K562 (cell line): Measurements from ENCODE around the gene H2BK1. TPM values are rescaled to one million over a fixed set of nuclear protein-coding genes. Genes with fewer than 3 reads are reported as not detected.

Experiments used
- ATAC-seq: fragments of 200-7000 bp; cut with Tn5 transposase; 3 replicates; pipeline ENCODE4 v1.9.1; 2020; ENCODE audit warnings: moderate library complexity
- BruUV-seq: library from RNA; stranded (reverse); fragments of 400-500 nt; replicated peaks from 2 replicates; lab custom pipeline; 2021; lab: Mats Ljungman, UMichigan
- CTCF ChIA-PET: fragments of 300-600 bp; formaldehyde crosslinking; extraction: SDS; loops from one replicate; lab custom pipeline; 2021; ENCODE audit warnings: low intra/inter-chr PET ratio; lab: Yijun Ruan, JAX
- POLR2A ChIA-PET: fragments of 300-600, 350-650 bp; sonication (Branson Sonifier 250); formaldehyde crosslinking; extraction: SDS; loops from one replicate; lab custom pipeline; 2021; ENCODE audit warnings: antibody characterized with exemption, inconsistent platforms; lab: Yijun Ruan, JAX
- DNase-seq, 4 experiments: peaks; one replicate each; pipeline versions ENCODE4 v3.0.0 to v3.0.0-alpha.2; 2011 to 2018; ENCODE audit warnings: low spot score in 3 of 4, mixed read lengths in 3 of 4; ENCODE audit errors: extremely low read depth in 1 of 4
- FAIRE-seq: peaks from 2 replicates; lab custom pipeline; 2011; peaks lifted over from hg19 to GRCh38; lab: Jason Lieb, UNC
- H2AFZ ChIP-seq: 2 replicates; pipeline ENCODE4 v1.6.0; 2011; ENCODE audit warnings: low read depth, low read length, control low read depth, inconsistent platforms
- H3K27ac ChIP-seq: fragments of 200-600 bp; 3 replicates; pipeline ENCODE4 v1.8.0; 2011; ENCODE audit warnings: low read depth, mild to moderate bottlenecking, control low read depth, inconsistent platforms, low read length, moderate library complexity, mixed read lengths; ENCODE audit errors: extremely low read depth
- H3K27me3 ChIP-seq, 2 experiments: fragments of 300-600 bp in 1 of 2; 2 replicates in 1 of 2; 3 replicates in 1 of 2; pipeline versions ENCODE4 v1.6.0 to v1.8.0; 2011; ENCODE audit warnings: inconsistent platforms in 2 of 2, low read length in 2 of 2, mild to moderate bottlenecking in 1 of 2, mixed read lengths in 1 of 2, moderate library complexity in 1 of 2; ENCODE audit not compliant: control insufficient read depth in 2 of 2, insufficient read depth in 2 of 2
- H3K36me3 ChIP-seq: fragments of 300-600 bp; 3 replicates; pipeline ENCODE4 v1.8.0; 2011; ENCODE audit warnings: mild to moderate bottlenecking, low read length, inconsistent platforms; ENCODE audit not compliant: control insufficient read depth, insufficient read depth
- H3K4me1 ChIP-seq, 2 experiments: fragments of 200-600 bp in 1 of 2; replicated peaks in 1 of 2; 2 replicates in 1 of 2; 3 replicates in 1 of 2; pipeline versions ENCODE4 v1.5.1 to v1.8.0; 2011; ENCODE audit warnings: inconsistent platforms in 2 of 2, low read length in 2 of 2, mild to moderate bottlenecking in 1 of 2, mixed read lengths in 1 of 2, moderate library complexity in 1 of 2; ENCODE audit not compliant: control insufficient read depth in 2 of 2, insufficient read depth in 2 of 2
- H3K4me2 ChIP-seq: 2 replicates; pipeline ENCODE4 v1.6.1; 2011; ENCODE audit warnings: low read length, control low read depth, inconsistent platforms, mixed read lengths; ENCODE audit not compliant: insufficient read depth
- H3K4me3 ChIP-seq: fragments of 200-600 bp; sonication (generic), shearing (Covaris generic); 2 replicates; pipeline ENCODE4 v1.5.1; 2016; ENCODE audit warnings: control low read depth, inconsistent platforms
- H3K79me2 ChIP-seq: fragments of 200-600 bp; 3 replicates; pipeline ENCODE4 v1.8.0; 2011; ENCODE audit warnings: low read length, inconsistent platforms; ENCODE audit not compliant: control insufficient read depth, insufficient read depth
- H3K9ac ChIP-seq, 2 experiments: 2 replicates each; pipeline versions ENCODE4 v1.6.0 to v1.6.1; 2011; ENCODE audit warnings: low read depth in 2 of 2, low read length in 2 of 2, control low read depth in 1 of 2, inconsistent platforms in 1 of 2, mild to moderate bottlenecking in 1 of 2, mixed read lengths in 1 of 2; ENCODE audit not compliant: insufficient read depth in 1 of 2
- H3K9me1 ChIP-seq: one replicate; pipeline ENCODE4 v1.6.0; 2011; ENCODE audit warnings: inconsistent platforms, mild to moderate bottlenecking, low read length, moderate library complexity; ENCODE audit not compliant: control insufficient read depth, insufficient read depth
- H3K9me3 ChIP-seq: replicated peaks from 2 replicates; pipeline ENCODE4 v1.5.1; 2011; ENCODE audit warnings: low read depth, low read length, inconsistent platforms; ENCODE audit not compliant: control insufficient read depth, insufficient read depth
- H4K20me1 ChIP-seq: replicated peaks from 2 replicates; pipeline ENCODE4 v1.6.1; 2011; ENCODE audit warnings: low read length, inconsistent platforms, mixed read lengths; ENCODE audit not compliant: control insufficient read depth, insufficient read depth
- FOXM1 ChIP-seq, 2 experiments: fragments of 450-650 bp in 1 of 2; sonication (generic) in 1 of 2; formaldehyde crosslinking in 1 of 2; IDR thresholded peaks; 2 replicates each; pipeline versions ENCODE4 v1.6.1 to v1.9.0; 2017 to 2022; ENCODE audit warnings: low read depth in 2 of 2, mild to moderate bottlenecking in 2 of 2, missing genetic modification reagents in 1 of 2, moderate library complexity in 1 of 2
- GMEB1 ChIP-seq: fragments of 250-450 bp; sonication (Bioruptor Pico); IDR thresholded peaks from 2 replicates; pipeline ENCODE4 v1.4.0; 2020; ENCODE audit warnings: mild to moderate bottlenecking
- HDAC2 ChIP-seq: fragments of 450-650 bp; IDR thresholded peaks from 2 replicates; pipeline ENCODE4 v1.6.1; 2016; ENCODE audit warnings: mild to moderate bottlenecking
- IRF9 ChIP-seq: fragments of 450-650 bp; IDR thresholded peaks from 2 replicates; pipeline ENCODE4 v1.6.1; 2016; ENCODE audit warnings: missing biosample characterization, missing genetic modification characterization
- JUN ChIP-seq, 2 experiments: sonication (generic) in 1 of 2; formaldehyde crosslinking in 1 of 2; IDR thresholded peaks; 2 replicates each; pipeline versions ENCODE4 v1.6.1 to v1.8.0; 2012 to 2022; ENCODE audit warnings: borderline replicate concordance in 2 of 2, mild to moderate bottlenecking in 2 of 2, improper control_type of control experiment in 1 of 2, low read depth in 1 of 2, low read length in 1 of 2, missing genetic modification reagents in 1 of 2
- MAZ ChIP-seq, 2 experiments: fragments of 450-650 bp in 1 of 2; sonication (generic) in 1 of 2; formaldehyde crosslinking; IDR thresholded peaks in 1 of 2; conservative IDR thresholded peaks in 1 of 2; 2 replicates each; pipeline versions ENCODE4 v1.4.0 to v1.5.0; 2020; ENCODE audit warnings: mild to moderate bottlenecking in 1 of 2, missing genetic modification reagents in 1 of 2
- RCOR1 ChIP-seq, 2 experiments: IDR thresholded peaks; 2 replicates each; pipeline ENCODE4 v1.6.1; 2012; ENCODE audit warnings: low read depth in 2 of 2, low read length in 2 of 2, borderline replicate concordance in 1 of 2, improper control_type of control experiment in 1 of 2
- SAFB2 ChIP-seq: fragments of 200-400 bp; formaldehyde crosslinking; IDR thresholded peaks from 2 replicates; pipeline ENCODE4 v1.6.1; 2018; ENCODE audit warnings: borderline replicate concordance, low read length, low read depth, moderate library complexity; ENCODE audit not compliant: severe bottlenecking
- TAF1 ChIP-seq: IDR thresholded peaks from 2 replicates; pipeline ENCODE4 v1.6.1; 2011; ENCODE audit warnings: mild to moderate bottlenecking, low read length, moderate library complexity; ENCODE audit not compliant: insufficient read depth, control insufficient read depth, severe bottlenecking; ENCODE audit errors: extremely low read depth
- ZNF24 ChIP-seq: fragments of 450-650 bp; IDR thresholded peaks from 2 replicates; pipeline ENCODE4 v1.6.1; 2016
- ZNF436 ChIP-seq: fragments of 250-450, 450-650 bp; sonication (Bioruptor Pico); formaldehyde crosslinking; IDR thresholded peaks from 2 replicates; pipeline ENCODE4 v1.7.0; 2020; ENCODE audit warnings: mild to moderate bottlenecking
- ZNF707 ChIP-seq: fragments of 250-450 bp; sonication (Bioruptor Pico); conservative IDR thresholded peaks from 2 replicates; pipeline ENCODE4 v1.8.0; 2022; ENCODE audit warnings: inconsistent platforms, mild to moderate bottlenecking, moderate library complexity
- ZZZ3 ChIP-seq: fragments of 450-650 bp; IDR thresholded peaks from 2 replicates; pipeline ENCODE4 v1.6.1; 2016; ENCODE audit warnings: antibody characterized with exemption, mild to moderate bottlenecking, moderate library complexity
- WGBS: fragments of 100-300 bp; shearing (Covaris generic); methylation state at CpG from one replicate; pipeline ENCODE4 v1.1.6; 2016; ENCODE audit warnings: low coverage, mixed read lengths; ENCODE audit not compliant: insufficient coverage; ENCODE audit errors: missing lambda C conversion rate; 5-methylcytosine and 5-hydroxymethylcytosine counted together
- in situ Hi-C: fragments of 300-500 bp; cut with MboI; formaldehyde crosslinking; loops from 4 replicates; pipeline ENCODE4 v1.15.0; 2018; ENCODE audit warnings: inconsistent platforms, mixed read lengths
- intact Hi-C: fragments of 100-400 bp; cut with micrococcal nuclease; formaldehyde crosslinking; loops from 2 replicates; pipeline ENCODE4 v1.14.2; 2022
- polyA plus RNA-seq, 8 experiments: library from polyadenylated mRNA; depleted of rRNA in 4 of 8; stranded (reverse) in 5 of 8; unstranded in 3 of 8; fragments of >200 nt; fragmentation: Nextera tagmentation in 2 of 8; fragmentation: Illumina TruSeq in 1 of 8; extraction: Ambion mirVana in 2 of 8; extraction: Trizol in 1 of 8; gene quantifications; 2 replicates each; pipeline versions ENCODE4 v1.2.1 to v1.2.3, GENCODE V29; 2011 to 2014; ENCODE audit warnings: inconsistent platforms in 1 of 8, missing spikeins in 1 of 8
- total RNA-seq, 7 experiments: library from RNA; depleted of rRNA in 6 of 7; stranded (reverse); fragments of >200 nt in 6 of 7; fragmentation: Illumina TruSeq in 2 of 7; extraction: Trizol in 2 of 7; gene quantifications; 2 replicates each; pipeline versions ENCODE4 v1.2.1 to v1.2.3, GENCODE V29; 2011 to 2021; ENCODE audit warnings: low replicate concordance in 1 of 7

Gene H2BK1
- total and polyA plus RNA-seq, 9 of the 15 experiments (the other 6 are each of a cell fraction or from before 2014, with no cell fraction given) = not detected

DNA sequence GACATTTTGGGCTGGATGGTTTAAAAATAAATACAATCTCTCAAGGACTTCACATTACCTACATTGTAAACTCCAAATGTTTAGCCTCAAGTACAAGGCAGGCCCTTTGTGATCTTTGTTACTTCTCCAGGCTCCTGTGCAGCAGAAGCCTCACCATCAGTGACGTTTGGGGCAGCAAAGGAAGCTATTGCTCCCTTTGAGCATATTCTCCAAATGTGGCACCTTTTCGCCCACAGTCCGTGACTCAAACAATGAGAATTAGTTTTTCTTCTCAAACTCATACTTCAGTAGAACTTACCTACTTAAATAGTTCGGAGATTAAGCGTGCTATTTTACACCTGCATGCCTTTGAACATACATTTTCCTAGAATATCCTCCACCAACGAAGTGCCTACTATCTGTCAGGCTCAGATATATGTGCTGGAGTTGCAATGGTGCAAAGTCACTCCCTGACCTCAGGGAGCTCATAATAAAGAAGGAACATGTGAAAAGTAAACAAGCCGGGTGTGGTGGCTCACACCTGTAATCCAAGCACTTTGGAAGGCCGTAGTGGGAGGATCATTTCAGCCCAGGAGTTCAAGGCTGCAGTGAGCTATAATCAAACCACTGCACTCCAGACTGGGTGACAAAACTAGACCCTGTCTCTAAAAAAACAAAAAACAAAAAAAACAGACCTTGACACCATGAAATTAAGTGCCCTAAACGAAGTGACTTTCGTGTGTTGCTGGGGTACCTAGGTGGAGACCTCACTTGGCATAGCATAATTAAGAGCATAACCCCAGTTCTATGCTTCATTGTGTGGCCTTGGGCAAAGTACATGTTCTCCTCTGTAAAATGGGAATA lies 18.0 kb upstream of the H2BK1 start (continued):
- no peak for TF ChIP-seq GMEB1 (CRISPR knock-in tag)
- no peak for TF ChIP-seq SAFB2
- no peak for TF ChIP-seq ZZZ3
- TF ChIP-seq MAZ (CRISPR knock-in tag; conservative IDR thresholded peaks at IDR 0.05 in 1 of 2, IDR thresholded peaks at IDR 0.05 in 1 of 2) = no peak

GRCh38 chr7:151226875-151227782 lies 16.8 kb upstream of the H2BK1 start, which contains the start of gene ABCF2:
Gene ABCF2 (minus strand): TSS chr7:151227205. CDS start chr7:151226458, 747 bp downstream.
- intact Hi-C loops = loop anchor here (2.0 kb wide), 2 partner anchors 18 to 198 kb away; partner anchors contain the start of gene ABCB8
- Histone ChIP-seq H3K36me3 (peaks cover 42% of the 10 kb centered on the region), H3K79me2 (peaks cover 23% of the 10 kb centered on the region), H3K9ac (peak within 1 kb of the TSS; percentile 89 to 97), H4K20me1 (no peaks in the 10 kb centered on the region), H3K4me1 (peaks cover 26 to 27% of the 10 kb centered on the region in 2 experiments; a peak in 4 of 5 replicates), H2AFZ (peak within 1 kb of the TSS; percentile 96), H3K9me3 (no peaks in the 10 kb centered on the region), H3K9me1 (peaks cover 6% of the 10 kb centered on the region), H3K4me3 (peak within 1 kb of the TSS; percentile 82), H3K4me2 (peak within 1 kb of the TSS; percentile 92), H3K27ac (peak within 1 kb of the TSS; percentile 67), H3K27me3 (no peaks in the 10 kb centered on the region)
- ChIA-PET POLR2A (interaction anchor here (0.7 to 3.6 kb wide), 12 partner anchors 9 to 816 kb away, joined by 3 to 36 read pairs (median 8); partner anchors contain the start of gene H2BK1), CTCF (interaction anchor here (0.7 kb wide), 1 partner anchor 1636 kb away, joined by 4 read pairs; no protein-coding TSS in a partner anchor)
- peak; percentile 99 to 100 (median 100) for DNase-seq
- peak; percentile 95 for FAIRE-seq
- whole genome bisulfite sequencing = under 1% methylated on average over 66 of the region's 68 CpGs
- BruUV-seq = TSS peak; percentile 92
- ATAC-seq = peak; percentile 99
- in situ Hi-C loops = no loop called here
- no peak for TF ChIP-seq ZNF24
- TF ChIP-seq TAF1 = peak; percentile 72
- TF ChIP-seq ZNF436 (CRISPR knock-in tag) = no peak
- peak; percentile 70 for TF ChIP-seq HDAC2
- TF ChIP-seq FOXM1 (IDR thresholded peaks at IDR 0.05; ENCODE audit: low read depth) = no peak
- TF ChIP-seq FOXM1 (CRISPR knock-in tag; IDR thresholded peaks at IDR 0.05; ENCODE audit: low read depth) = no peak
- peak; percentile 94 for TF ChIP-seq IRF9 (tag)
- no peak for TF ChIP-seq ZNF707 (CRISPR knock-in tag)
- peak; percentile 61; the same call in 1 of the 2 replicates for TF ChIP-seq JUN (IDR thresholded peaks at IDR 0.05; ENCODE audit: borderline replicate concordance, low read depth, low read length)
- TF ChIP-seq JUN (CRISPR knock-in tag; IDR thresholded peaks at IDR 0.05; ENCODE audit: borderline replicate concordance) = no peak
- peak in 1 of 2 experiments; percentile 79; a peak in 2 of 4 replicates for TF ChIP-seq RCOR1 (IDR thresholded peaks at IDR 0.05; ENCODE audit: borderline replicate concordance in 1 of 2, low read depth in 2 of 2, low read length in 2 of 2)
